MM.1S (cell line): ENCODE measurements around the gene MARF1.
"Not testable (repeated sequence)": the region's sequence is repeated elsewhere in the genome, so short reads cannot be mapped to it uniquely, and the experiment has no call there.

Experiments
- DNase-seq: peaks from one replicate; pipeline ENCODE4 v3.0.0-alpha.2; 2015
- H2AFZ ChIP-seq: fragments of 300-600 bp; sonication (generic); 2 replicates; pipeline ENCODE4 v1.6.0; 2016; ENCODE audit warnings: antibody characterized with exemption, low read length
- H3F3A ChIP-seq: fragments of 300-600 bp; sonication (generic); 2 replicates; pipeline ENCODE4 v1.6.1; 2016; ENCODE audit warnings: mild to moderate bottlenecking, antibody characterized with exemption, low read length, moderate library complexity, mixed read lengths; ENCODE audit not compliant: insufficient read depth
- H3K27ac ChIP-seq: fragments of 300-600 bp; sonication (generic); 2 replicates; pipeline ENCODE4 v1.5.1; 2016; ENCODE audit warnings: mild to moderate bottlenecking, low read length
- H3K27me3 ChIP-seq: fragments of 300-600 bp; sonication (generic); replicated peaks from 2 replicates; pipeline ENCODE4 v1.6.0; 2016; ENCODE audit warnings: low read length; ENCODE audit not compliant: insufficient read depth
- H3K36me3 ChIP-seq: fragments of 300-600 bp; sonication (generic); replicated peaks from 2 replicates; pipeline ENCODE4 v1.6.1; 2016; ENCODE audit warnings: mild to moderate bottlenecking, low read length, mixed read lengths; ENCODE audit not compliant: insufficient read depth
- H3K4me1 ChIP-seq: fragments of 300-600 bp; sonication (generic); 2 replicates; pipeline ENCODE4 v1.6.1; 2016; ENCODE audit warnings: low read length, mixed read lengths
- H3K4me2 ChIP-seq: fragments of 300-600 bp; sonication (generic); 2 replicates; pipeline ENCODE4 v1.6.0; 2016; ENCODE audit warnings: low read depth, low read length
- H3K4me3 ChIP-seq: fragments of 300-600 bp; sonication (generic); 2 replicates; pipeline ENCODE4 v1.5.1; 2016; ENCODE audit warnings: low read length, mixed read lengths
- H3K79me2 ChIP-seq: fragments of 300-600 bp; sonication (generic); 2 replicates; pipeline ENCODE4 v1.6.1; 2016; ENCODE audit warnings: mixed run types, low read length, mixed read lengths
- H3K9ac ChIP-seq: fragments of 300-600 bp; sonication (generic); 2 replicates; pipeline ENCODE4 v1.6.1; 2016; ENCODE audit warnings: low read length, mixed read lengths
- H3K9me2 ChIP-seq: fragments of 300-600 bp; sonication (generic); replicated peaks from 2 replicates; pipeline ENCODE4 v1.6.1; 2016; ENCODE audit warnings: mild to moderate bottlenecking, low read length, mixed read lengths; ENCODE audit not compliant: insufficient read depth
- H3K9me3 ChIP-seq: fragments of 300-600 bp; sonication (generic); replicated peaks from 2 replicates; pipeline ENCODE4 v1.6.1; 2016; ENCODE audit warnings: mild to moderate bottlenecking, low read length, mixed read lengths; ENCODE audit not compliant: insufficient read depth
- H4K20me1 ChIP-seq: fragments of 300-600 bp; sonication (generic); 2 replicates; pipeline ENCODE4 v1.6.1; 2016; ENCODE audit warnings: mild to moderate bottlenecking, low read length, moderate library complexity, mixed read lengths; ENCODE audit not compliant: insufficient read depth
- CTCF ChIP-seq: fragments of 300-600 bp; sonication (generic); IDR thresholded peaks from 2 replicates; pipeline ENCODE4 v1.5.1; 2016; ENCODE audit warnings: antibody characterized with exemption, low read length, mixed read lengths
- EZH2 ChIP-seq: fragments of 300-600 bp; sonication (generic); optimal IDR thresholded peaks from 2 replicates; pipeline ENCODE3; 2017; ENCODE audit warnings: low read depth, mild to moderate bottlenecking, antibody characterized with exemption, low read length, mixed read lengths
- EZH2phosphoT487 ChIP-seq: fragments of 300-600 bp; sonication (generic); IDR thresholded peaks from 2 replicates; pipeline ENCODE4 v1.6.1; 2018; ENCODE audit warnings: antibody characterized with exemption, low read length

The MARF1 gene

GRCh38 chr16:15575293-15576049 is 67.5 kb downstream of the MARF1 start:
- Histone ChIP-seq H3K27me3 (no peaks in the 10 kb centered on the region), H3K36me3 (no peaks in the 10 kb centered on the region), H3K79me2 (no peaks in the 10 kb centered on the region), H3K4me1 (no peaks in the 10 kb centered on the region), H3K9ac (no peak overlapping the region), H3K4me2 (peak overlapping the region; percentile 13; the same call in 1 of the 2 replicates), H3K4me3 (no peak overlapping the region), H3F3A (no peaks in the 10 kb centered on the region), H3K9me2 (no peaks in the 10 kb centered on the region), H3K27ac (no peak overlapping the region), H2AFZ (no peak overlapping the region), H3K9me3 (no peaks in the 10 kb centered on the region), H4K20me1 (no peaks in the 10 kb centered on the region)
- peak; percentile 8 for DNase-seq
- no peak for TF ChIP-seq EZH2
- no peak for TF ChIP-seq CTCF
- TF ChIP-seq EZH2phosphoT487 = no peak

- no peaks in the 10 kb centered on the region for H3K9me2 ChIP-seq
- no peaks in the 10 kb centered on the region for H3K36me3 ChIP-seq
- no peaks in the 10 kb centered on the region for H3F3A ChIP-seq
- no peak for TF ChIP-seq CTCF
- no peak for TF ChIP-seq EZH2
- TF ChIP-seq EZH2phosphoT487 = no peak
- no peaks in the 10 kb centered on the region for H4K20me1 ChIP-seq
- H3K4me3 ChIP-seq = no peak overlapping the region
- no peak for DNase-seq
- no peak overlapping the region for H3K27ac ChIP-seq
- no peak overlapping the region for H3K9ac ChIP-seq
- no peaks in the 10 kb centered on the region for H3K79me2 ChIP-seq
- no peaks in the 10 kb centered on the region for H3K4me1 ChIP-seq
- no peaks in the 10 kb centered on the region for H3K27me3 ChIP-seq
- H3K9me3 ChIP-seq = no peaks in the 10 kb centered on the region
- no peak overlapping the region for H3K4me2 ChIP-seq
- no peak overlapping the region for H2AFZ ChIP-seq
Observed at GRCh38 chr16:15574614-15574948, 68.4 kb downstream of the MARF1 start.

- H4K20me1 ChIP-seq, H3K27me3 ChIP-seq, H3K4me1 ChIP-seq, H3F3A ChIP-seq, H3K79me2 ChIP-seq, H3K4me2 ChIP-seq, H2AFZ ChIP-seq, H3K9me3 ChIP-seq, H3K9me2 ChIP-seq, H3K9ac ChIP-seq, H3K27ac ChIP-seq, H3K36me3 ChIP-seq, DNase-seq, H3K4me3 ChIP-seq: not testable (repeated sequence)
Observed at GRCh38 chr16:15573896-15574613, 68.9 kb downstream of the MARF1 start.
